Kidney tubule cell (primary cell): ENCODE results near the gene PLEKHA7.

Experiments used
- DNase-seq: peaks from one replicate; pipeline ENCODE4 v3.0.0-alpha.2; 2018; ENCODE audit warnings: low spot score

PLEKHA7 gene

GRCh38 chr11:16738193-16738946, 275.8 kb downstream of the PLEKHA7 start, which contains the start of gene C11orf58:
Gene C11orf58, plus strand, starts transcription at chr11:16738647. Its CDS starts 132 bp downstream, at chr11:16738779.
- DNase-seq: peak; percentile 97

GRCh38 chr11:16737818-16738192, 276.4 kb downstream of the PLEKHA7 start:
- no peak for DNase-seq
